GM13976 (cell line): ENCODE measurements around the gene CHAT.

ENCODE experiments used
- DNase-seq: peaks from one replicate; pipeline ENCODE4 v3.0.0; 2012; ENCODE audit warnings: low spot score
- CTCF ChIP-seq: IDR thresholded peaks from 2 replicates; pipeline ENCODE4 v1.5.1; 2012; ENCODE audit warnings: borderline replicate concordance, mild to moderate bottlenecking; ENCODE audit not compliant: insufficient read depth; ENCODE audit errors: extremely low read depth, missing control alignments, control extremely low read depth
- in situ Hi-C: fragments of 300-500 bp; cut with MboI; formaldehyde crosslinking; loops from one replicate; pipeline ENCODE4 v1.12.0; 2022; ENCODE audit warnings: low sequenced_read_pairs, mixed read lengths, inconsistent platforms; ENCODE audit not compliant: unreplicated experiment

The CHAT gene

DNA sequence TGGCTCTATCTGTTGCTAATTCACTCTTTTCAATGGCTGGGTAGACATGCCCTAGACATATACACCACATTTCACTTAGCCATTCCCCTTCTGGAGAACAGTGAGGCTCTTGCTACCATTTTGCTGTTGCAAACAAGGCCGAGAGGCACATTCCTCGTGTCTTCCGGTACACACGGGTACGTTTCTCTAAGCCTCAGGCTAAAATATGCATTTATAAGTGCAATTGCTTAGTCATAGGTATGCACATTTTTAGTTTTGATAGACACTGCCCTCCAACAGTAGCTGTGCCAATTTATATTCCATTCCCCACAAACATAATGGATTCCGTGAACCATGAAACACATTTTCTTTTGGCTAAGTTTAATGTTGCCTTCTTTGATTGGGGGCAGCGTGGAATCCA lies 13.2 kb downstream of the CHAT start:
- DNase-seq, result no peak
- TF ChIP-seq CTCF, result no peak
- in situ Hi-C loops, result no loop called here

- in situ Hi-C loops, result no loop called here
- no peak for TF ChIP-seq CTCF
- DNase-seq, result no peak
Observed at GRCh38 chr10:49627644-49628247, 13.9 kb downstream of the CHAT start.

DNA sequence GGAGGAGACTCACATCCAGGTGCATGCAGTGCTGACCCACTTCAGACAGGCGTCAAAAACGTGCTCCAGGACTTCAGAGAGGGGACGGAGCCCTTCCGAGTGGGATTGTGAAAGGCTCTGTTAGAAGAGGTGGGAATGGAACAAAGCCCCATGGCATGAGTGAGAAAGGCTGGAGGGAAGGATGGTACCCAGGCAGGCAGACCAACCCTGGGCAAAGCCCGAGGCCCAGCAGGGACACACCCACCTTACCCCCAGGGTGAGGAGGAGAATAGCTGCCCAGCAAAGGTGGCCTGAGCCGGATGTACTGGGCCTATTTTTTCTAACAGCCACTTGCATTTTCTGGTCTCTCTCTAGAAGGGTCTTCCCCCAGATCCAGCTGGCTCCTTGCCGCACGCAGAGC lies 14.8 kb downstream of the CHAT start:
- TF ChIP-seq CTCF, result no peak
- in situ Hi-C loops, result no loop called here
- no peak for DNase-seq

DNA sequence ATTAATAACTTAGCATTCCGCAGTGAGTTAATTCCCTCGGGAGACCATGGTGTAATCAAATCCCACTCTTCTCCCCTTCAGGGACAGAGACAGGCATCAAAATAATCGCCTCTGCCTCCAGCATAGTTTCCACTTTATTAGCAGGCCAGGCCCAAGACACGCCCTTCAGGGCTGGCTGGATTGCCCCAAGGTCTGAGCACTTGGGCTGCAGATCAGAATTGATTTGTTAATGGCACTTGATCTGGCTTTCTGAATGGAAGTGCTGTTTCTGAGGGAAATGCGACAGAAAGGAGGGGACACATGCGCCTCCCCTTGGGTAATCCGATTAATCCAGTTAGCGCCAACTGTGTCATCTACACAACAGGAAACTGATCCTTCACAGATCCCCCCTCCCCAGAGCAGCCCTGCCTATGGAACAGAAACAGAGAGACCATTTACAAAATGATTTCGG lies 15.6 kb downstream of the CHAT start:
- TF ChIP-seq CTCF, result no peak
- in situ Hi-C loops, result no loop called here
- DNase-seq, result no peak

- in situ Hi-C loops, result no loop called here
Observed at GRCh38 chr10:49631975-49632374, 18.1 kb downstream of the CHAT start.

GRCh38 chr10:49632406-49633317 lies 18.8 kb downstream of the CHAT start:
- TF ChIP-seq CTCF, result no peak
- in situ Hi-C loops, result no loop called here
- no peak for DNase-seq

More at GRCh38 chr10:49631975-49632374, 18.1 kb downstream of the CHAT start:
- DNase-seq, result no peak
- TF ChIP-seq CTCF, result no peak
